Adrenal gland (tissue), 5 donors: ENCODE results near the gene CD164.

Source experiments
- CTCF ChIP-seq, 6 experiments: fragments of 450-650 bp in 4 of 6; fragments of 200-600 bp in 2 of 6; sonication (generic) in 1 of 6; IDR thresholded peaks; 1 replicate in 5 of 6; 2 replicates in 1 of 6; pipeline versions ENCODE4 v1.5.1 to v1.8.0; 2016 to 2021; ENCODE audit warnings: antibody characterized with exemption in 6 of 6, mild to moderate bottlenecking in 2 of 6, moderate library complexity in 1 of 6
- POLR2A ChIP-seq, 2 donors: fragments of 450-650 bp; IDR thresholded peaks; one replicate each; pipeline ENCODE4 v1.6.1; 2017; ENCODE audit warnings: antibody characterized with exemption in 2 of 2, mild to moderate bottlenecking in 2 of 2, moderate library complexity in 1 of 2
- donor health status: DM: no; HTN: no; CAD: no.

GRCh38 chr6:109429496-109429895 is 47.2 kb upstream of the CD164 start:
- no peak for TF ChIP-seq CTCF (IDR thresholded peaks at IDR 0.05)
- TF ChIP-seq POLR2A (IDR thresholded peaks at IDR 0.05): no peak
